Measurements from ENCODE around the gene TGM1.
A peak's percentile ranks its signal among the peaks of the same experiment; 100 is the strongest.
"Not testable (repeated sequence)": the region's sequence is repeated elsewhere in the genome, so short reads cannot be mapped to it uniquely, and the experiment has no call there.

TGM1 gene

GRCh38 chr14:24232121-24232644 is 30.8 kb downstream of the TGM1 start, which contains the start of gene NEDD8:
TSS of gene NEDD8 (minus strand) at chr14:24232367. CDS start at chr14:24232267, 100 bp downstream.
- FAIRE-seq (no peak), DNase-seq (ENCODE audit: insufficient read length, low spot score) (peak; percentile 51)
- TF ChIP-seq, protein P1, sequence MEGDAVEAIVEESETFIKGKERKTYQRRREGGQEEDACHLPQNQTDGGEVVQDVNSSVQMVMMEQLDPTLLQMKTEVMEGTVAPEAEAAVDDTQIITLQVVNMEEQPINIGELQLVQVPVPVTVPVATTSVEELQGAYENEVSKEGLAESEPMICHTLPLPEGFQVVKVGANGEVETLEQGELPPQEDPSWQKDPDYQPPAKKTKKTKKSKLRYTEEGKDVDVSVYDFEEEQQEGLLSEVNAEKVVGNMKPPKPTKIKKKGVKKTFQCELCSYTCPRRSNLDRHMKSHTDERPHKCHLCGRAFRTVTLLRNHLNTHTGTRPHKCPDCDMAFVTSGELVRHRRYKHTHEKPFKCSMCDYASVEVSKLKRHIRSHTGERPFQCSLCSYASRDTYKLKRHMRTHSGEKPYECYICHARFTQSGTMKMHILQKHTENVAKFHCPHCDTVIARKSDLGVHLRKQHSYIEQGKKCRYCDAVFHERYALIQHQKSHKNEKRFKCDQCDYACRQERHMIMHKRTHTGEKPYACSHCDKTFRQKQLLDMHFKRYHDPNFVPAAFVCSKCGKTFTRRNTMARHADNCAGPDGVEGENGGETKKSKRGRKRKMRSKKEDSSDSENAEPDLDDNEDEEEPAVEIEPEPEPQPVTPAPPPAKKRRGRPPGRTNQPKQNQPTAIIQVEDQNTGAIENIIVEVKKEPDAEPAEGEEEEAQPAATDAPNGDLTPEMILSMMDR (IDR thresholded peaks at IDR 0.05; ENCODE audit: insufficient read depth, missing control alignments) = no peak

GRCh38 chr14:24231263-24232120 is 31.5 kb downstream of the TGM1 start:
- peak; percentile 41 for DNase-seq (ENCODE audit: insufficient read length, low spot score)
- no peak for FAIRE-seq
- TF ChIP-seq, protein P1 (IDR thresholded peaks at IDR 0.05; ENCODE audit: insufficient read depth, missing control alignments) = no peak

- FAIRE-seq = no peak
- DNase-seq (ENCODE audit: insufficient read length, low spot score) = no peak
- TF ChIP-seq, protein P1 (IDR thresholded peaks at IDR 0.05; ENCODE audit: insufficient read depth, missing control alignments) = no peak
These were observed 34.1 kb downstream of the TGM1 start for GRCh38 chr14:24228902-24229301.

DNA sequence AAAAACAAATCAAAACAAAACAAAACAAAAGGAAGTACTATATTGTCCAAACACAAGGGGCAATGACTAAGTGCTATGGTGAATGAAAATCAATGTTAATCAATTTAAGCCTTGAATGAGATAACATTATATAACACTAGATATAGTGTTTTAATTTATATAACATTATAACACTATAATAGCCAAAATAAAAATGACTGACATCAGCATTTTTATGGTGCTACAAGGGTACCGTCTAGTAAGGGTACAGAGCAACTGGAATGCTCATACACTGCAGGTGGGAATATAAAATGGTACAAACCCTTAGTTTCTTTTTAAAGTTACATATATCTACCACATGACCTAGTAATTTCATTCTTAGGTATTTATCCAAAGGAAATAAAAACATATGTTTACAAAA is 36.5 kb downstream of the TGM1 start:
- no peak for FAIRE-seq
- TF ChIP-seq, protein P1 (IDR thresholded peaks at IDR 0.05; ENCODE audit: insufficient read depth, missing control alignments) = no peak

DNA sequence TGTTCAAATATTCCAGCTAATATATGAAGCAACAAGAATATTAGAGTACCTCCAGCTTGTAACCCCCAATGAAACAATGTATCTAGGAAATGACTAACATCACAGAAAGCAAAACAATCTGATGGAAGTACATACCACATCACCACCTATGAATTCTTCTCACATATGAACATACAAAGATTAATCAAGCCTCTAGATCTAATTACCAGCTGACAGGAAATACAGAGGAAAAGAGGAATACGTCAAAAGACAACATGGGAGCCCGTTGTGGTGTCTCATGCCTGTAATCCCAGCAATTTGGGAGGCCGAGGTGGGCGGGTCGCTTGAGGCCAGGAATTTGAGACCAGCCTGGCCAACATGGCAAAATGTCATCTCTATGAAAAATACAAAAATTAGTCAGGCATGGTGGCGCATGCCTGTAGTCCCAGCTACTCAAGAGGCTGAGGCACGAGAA is 38.3 kb downstream of the TGM1 start:
- no peak for FAIRE-seq
- TF ChIP-seq, protein P1 (IDR thresholded peaks at IDR 0.05; ENCODE audit: insufficient read depth, missing control alignments) = no peak
- no peak for DNase-seq (ENCODE audit: insufficient read length, low spot score)

More for the DNA sequence above, 36.5 kb downstream of the TGM1 start:
- DNase-seq (ENCODE audit: insufficient read length, low spot score) = no peak

GRCh38 chr14:24222987-24223386 is 40.0 kb downstream of the TGM1 start:
- not testable (repeated sequence) for DNase-seq (ENCODE audit: insufficient read length, low spot score); FAIRE-seq

DNA sequence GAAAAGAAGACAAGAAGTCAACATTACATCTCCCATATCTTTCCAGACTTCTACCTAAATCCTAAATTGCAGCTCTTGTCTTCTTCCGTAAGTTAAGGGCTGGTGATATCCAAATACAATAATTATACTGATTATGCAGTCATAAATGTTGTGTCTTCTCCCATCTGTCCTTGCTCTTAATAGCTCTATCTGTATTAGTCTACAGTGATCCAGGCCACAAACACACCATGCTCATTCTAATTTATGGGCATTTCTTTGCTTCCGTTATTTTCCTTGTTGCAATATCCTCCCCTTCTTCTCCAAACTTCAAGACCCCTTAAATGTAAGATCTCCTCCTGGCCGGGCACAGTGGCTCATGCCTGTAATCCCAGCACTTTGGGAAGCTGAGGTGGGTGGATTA is 43.5 kb downstream of the TGM1 start:
- TF ChIP-seq, protein P1 (IDR thresholded peaks at IDR 0.05; ENCODE audit: insufficient read depth, missing control alignments) = no peak
- no peak for FAIRE-seq
- DNase-seq (ENCODE audit: insufficient read length, low spot score) = no peak

All from D721Med (cell line).